GM12801 (cell line): ENCODE measurements around the gene FABP3.

Source experiments
- CTCF ChIP-seq: IDR thresholded peaks from one replicate; pipeline ENCODE4 v1.5.1; 2011; ENCODE audit warnings: control low read depth; ENCODE audit not compliant: insufficient read length; ENCODE audit errors: extremely low read depth

FABP3 gene

GRCh38 chr1:31324992-31325391 lies 47.9 kb downstream of the FABP3 start:
- TF ChIP-seq CTCF = no peak

- no peak for TF ChIP-seq CTCF
These were observed 48.8 kb downstream of the FABP3 start for GRCh38 chr1:31324093-31324492.

DNA sequence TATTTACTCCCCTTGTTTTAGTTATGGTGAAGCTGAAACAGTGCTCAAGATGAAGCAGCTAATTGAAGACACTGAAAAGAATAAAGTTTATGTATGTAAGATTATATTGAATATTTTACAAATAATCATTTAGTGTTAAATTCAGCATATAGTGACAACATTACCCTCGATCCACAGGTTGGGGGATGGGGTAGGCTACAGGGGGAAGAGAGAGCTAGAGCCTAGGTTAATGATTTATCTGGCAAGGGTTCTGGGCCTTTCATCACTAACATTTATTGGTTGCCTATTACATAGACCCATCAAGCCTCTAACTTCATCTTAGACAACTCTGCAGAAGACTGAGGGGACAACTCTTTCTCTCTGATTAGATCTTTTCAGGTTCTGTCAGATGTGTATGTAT lies 54.7 kb downstream of the FABP3 start:
- no peak for TF ChIP-seq CTCF

DNA sequence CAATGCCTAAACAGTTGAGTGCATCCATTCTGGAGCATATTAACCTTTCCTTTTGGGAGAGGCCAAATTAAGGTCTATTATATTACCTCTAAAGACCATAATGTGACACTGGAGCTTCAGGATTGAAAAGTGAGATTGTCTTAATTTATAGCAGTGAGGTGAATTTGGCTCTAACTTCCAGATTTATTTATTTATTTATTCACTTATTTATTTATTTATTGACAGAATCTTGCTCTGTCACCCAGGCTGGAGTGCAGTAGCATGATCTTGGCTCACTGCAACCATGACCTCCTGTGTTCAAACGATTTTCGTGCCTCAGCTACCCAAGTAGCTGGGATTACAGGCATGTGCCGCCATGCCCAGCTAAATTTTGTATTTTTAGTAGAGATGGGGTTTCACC lies 57.0 kb downstream of the FABP3 start:
- TF ChIP-seq CTCF = no peak
